HPDE6-E6E7 (cell line): ENCODE data around the gene RHBDL3.

Experiments
- DNase-seq: peaks from one replicate; pipeline ENCODE4 v3.0.0; 2011; ENCODE audit warnings: missing footprints; ENCODE audit errors: extremely low spot score

RHBDL3 gene

GRCh38 chr17:32356750-32357149, 91.1 kb downstream of the RHBDL3 start:
- DNase-seq: no peak

DNA sequence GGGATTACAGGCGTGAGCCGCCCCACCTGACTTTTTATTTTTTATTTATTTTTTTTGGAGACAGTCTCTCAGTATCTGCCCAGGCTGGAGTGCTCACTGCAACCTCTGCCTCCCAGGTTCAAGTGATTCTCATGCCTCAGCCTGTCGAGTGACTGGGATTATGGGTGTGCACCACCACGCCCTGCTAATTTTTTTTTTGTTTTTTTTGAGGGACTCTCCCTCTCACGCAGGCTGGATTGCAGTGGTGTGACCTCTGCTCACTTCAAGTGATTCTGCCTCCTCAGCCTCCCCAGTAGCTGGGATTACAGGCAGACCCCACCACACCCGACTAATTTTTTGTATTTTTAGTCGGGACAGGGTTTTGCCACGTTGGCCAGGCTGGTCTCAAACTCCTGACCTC, 92.0 kb downstream of the RHBDL3 start:
- no peak for DNase-seq

GRCh38 chr17:32361270-32361669, 95.6 kb downstream of the RHBDL3 start:
- no peak for DNase-seq

- DNase-seq: no peak
Observed at GRCh38 chr17:32370426-32370825, 104.8 kb downstream of the RHBDL3 start.
